ENCODE measurements around the gene RNF115. TPM values are rescaled to one million over a fixed set of nuclear protein-coding genes. Genes with fewer than 3 reads are reported as not detected.

Gene RNF115
- total RNA-seq, 1 experiment from 2014 or later, result 13.5 TPM

DNA sequence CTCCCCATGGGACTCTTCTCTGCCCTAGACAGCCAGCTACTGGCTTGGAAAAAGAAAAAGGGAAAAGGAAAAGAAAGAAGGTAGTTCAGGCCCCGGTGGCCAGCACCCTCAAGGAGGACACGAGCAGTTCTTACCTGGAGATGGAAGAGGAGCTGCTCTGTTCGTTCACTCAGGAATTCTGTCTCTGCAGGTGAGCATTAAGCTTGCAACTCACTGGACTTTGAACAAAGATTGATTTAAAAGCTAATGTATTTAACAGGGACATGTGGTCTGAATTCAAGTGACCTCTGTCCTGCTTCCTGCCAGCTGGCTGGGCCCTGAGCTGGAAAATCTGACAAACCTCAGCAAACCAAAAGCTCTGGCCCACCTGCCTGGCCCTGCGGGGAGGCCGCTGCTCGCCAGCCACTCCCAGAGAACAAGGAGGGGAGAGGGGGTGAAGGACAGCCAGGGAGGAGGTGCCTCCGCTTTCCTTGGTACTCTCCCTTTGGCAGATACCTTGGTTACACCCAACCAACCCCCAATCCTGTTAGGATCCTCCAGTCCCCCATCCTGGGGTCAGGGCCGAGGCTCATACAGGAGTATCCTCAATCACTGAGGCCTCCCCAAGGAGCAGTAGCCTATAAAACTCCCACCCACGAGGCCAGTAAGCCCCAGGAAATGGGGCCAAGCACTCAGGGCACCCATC lies 116.6 kb downstream of the RNF115 start, which contains the start of gene PDZK1:
TSS of gene PDZK1 (minus strand) at position 186 of the 685 bp plus-strand sequence. CDS start 19,347 bp downstream, outside the sequence.
- DNase-seq (ENCODE audit: extremely low read depth, low read depth), result no peak

DNA sequence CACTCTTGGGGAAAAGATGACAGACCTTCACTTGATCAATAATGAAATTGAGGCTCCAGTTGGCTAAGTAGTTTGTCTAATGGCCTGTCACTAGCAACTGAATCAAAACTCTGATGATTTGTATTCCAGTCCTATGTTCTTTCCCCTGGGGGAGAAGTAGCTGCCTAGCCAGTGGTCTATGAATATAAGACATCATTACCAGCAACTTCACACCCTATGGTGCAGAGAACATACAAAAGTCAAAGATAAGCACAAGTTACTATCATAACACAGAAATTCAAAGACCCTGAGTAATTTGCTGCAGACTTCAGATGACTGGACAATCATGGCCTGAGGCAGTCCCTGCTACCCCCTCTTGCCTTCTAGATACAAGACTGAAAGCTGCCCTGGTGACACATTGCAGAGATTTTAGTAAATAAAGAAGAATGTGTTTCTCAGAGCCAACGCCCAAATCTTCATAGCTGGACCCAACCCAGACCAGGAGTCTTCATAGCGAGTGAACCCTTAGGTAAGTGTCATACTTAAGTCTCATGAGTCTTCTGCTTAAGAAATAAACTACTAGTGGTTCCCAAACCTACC lies 117.7 kb downstream of the RNF115 start:
- no peak for DNase-seq (ENCODE audit: extremely low read depth, low read depth)

DNA sequence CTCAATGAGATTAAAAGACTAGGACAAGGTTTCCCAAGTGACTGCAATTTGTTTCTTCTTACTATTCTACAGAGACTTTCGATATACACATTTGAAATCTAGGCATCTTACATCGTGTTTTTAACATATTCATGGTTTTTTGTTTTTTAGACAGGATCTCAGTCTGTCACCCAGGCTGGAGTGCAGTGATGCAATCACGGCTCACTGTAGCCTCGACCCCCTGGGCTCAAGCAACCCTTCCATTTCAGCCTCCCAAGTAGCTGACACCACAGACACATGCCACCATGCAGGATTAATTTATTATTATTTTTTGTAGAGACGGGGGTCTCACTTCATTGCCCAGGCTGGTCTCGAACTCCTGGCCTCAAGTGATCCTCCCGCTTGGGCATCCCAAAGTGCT lies 118.3 kb downstream of the RNF115 start:
- no peak for DNase-seq (ENCODE audit: extremely low read depth, low read depth)

DNA sequence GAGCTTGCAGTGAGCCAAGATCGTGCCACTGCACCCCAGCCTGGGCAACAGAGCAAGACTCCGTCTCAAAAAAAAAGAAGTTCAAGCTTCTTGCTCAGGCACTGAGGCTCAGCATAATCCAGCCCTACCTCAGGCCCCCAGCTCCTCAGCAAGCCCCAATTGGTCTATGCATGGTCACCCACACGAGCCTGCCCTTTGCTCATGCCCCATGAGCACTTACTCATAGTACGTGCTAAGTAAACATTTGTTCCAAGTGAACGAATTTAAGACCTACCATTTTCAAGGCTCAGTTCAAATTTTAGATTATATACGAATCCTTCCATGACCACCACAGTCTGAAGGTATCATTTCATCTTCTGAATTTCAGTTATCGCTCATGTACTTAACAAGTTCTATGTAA lies 121.1 kb downstream of the RNF115 start:
- DNase-seq (ENCODE audit: extremely low read depth, low read depth), result no peak

DNA sequence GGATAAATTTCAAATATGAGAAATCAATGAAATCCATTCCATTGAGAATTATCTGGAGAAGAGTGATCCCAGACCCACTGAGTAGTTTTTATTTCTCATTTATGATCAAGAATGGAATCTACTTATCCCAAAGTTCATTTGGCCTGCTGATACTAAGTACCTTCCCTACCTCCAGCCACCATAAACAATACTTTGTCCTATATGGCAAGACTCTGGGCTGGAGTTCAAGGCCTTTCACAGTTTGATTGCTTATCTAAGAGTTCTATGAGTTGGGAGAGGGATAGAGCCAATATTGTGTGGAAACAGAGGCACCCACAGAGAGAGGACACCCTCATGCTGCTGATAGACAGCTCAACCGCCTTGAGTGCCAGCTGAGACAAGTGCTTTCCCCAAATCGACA lies 121.8 kb downstream of the RNF115 start:
- DNase-seq (ENCODE audit: extremely low read depth, low read depth), result no peak

DNA sequence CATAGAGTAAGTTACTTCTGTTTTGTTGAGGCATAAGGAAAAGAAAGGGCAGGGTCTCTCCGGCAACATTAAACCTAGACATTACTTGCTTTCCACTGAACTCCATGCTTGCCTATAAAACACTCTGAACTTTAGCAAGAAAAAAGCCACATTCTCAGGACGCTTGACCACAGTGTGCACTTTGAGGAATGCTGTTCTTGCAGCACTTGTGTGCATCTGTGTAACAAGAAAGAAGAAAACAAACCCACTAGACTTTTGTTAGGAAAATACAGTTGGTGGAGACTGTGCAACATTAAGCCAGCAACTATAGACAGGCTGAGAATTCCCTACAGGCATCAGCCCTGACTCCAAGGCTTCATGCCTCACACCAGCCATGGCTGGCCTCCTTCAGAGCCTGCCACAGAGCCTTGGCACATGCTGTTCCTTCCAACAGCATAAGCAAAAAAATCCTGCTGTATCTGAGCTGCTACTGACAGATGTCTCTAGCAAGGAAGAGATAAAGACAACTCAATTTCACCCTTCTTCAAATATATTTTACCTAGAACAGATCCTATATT lies 122.5 kb downstream of the RNF115 start:
- DNase-seq (ENCODE audit: extremely low read depth, low read depth), result no peak

DNA sequence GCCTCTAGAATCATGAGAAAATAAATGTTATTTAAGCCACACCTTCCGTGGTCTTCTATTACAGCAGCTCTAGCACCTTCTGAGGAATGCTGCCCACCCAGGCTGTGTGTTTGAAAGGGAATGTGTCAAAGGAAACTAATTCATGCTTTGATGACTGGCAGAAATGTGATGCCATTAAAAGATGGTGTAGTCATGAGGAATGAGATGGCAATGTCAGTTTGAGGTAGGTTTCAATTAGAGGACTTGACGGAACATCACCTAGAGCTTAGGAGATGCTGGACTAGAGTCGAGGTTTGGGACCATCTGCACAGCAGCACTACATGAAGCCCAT lies 127.3 kb downstream of the RNF115 start:
- DNase-seq (ENCODE audit: extremely low read depth, low read depth), result no peak

DNA sequence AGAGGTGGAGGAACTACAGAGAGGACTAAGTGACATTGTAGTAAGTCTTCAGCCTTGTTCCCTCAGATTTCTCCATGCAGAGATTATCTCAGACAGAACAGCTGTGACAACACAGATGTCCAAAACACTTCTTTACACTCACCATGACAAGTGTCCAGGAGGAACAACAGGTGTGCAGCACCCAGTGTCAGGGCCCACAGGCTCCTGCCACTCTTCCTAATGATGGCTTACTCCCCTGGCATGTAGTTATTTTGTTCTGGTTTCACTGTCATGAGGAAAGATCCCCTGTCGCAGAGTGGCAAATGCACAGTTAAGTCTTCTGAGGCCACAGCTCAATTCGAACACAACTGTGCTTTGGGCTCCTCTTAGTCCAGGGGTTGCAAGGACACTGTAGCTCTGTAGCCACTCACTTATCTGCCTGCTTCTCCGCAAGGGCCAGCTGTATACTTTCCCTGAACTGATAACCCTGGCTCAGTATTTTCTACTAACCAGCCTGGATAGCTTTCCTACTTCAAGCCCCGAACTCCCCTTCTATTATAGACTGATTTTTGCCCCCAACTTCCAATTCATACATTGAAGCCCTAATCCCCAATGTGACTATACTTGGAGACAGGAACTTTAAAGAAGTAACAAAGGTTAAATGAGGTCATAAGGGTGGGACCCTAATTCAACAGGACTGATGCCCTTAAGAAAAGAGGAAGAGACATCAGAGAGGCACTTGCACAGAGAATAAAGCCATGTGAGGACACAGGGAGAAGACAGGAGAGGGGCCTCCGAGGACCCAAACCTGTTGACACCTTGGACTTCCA lies 127.9 kb downstream of the RNF115 start:
- no peak for DNase-seq (ENCODE audit: extremely low read depth, low read depth)

DNA sequence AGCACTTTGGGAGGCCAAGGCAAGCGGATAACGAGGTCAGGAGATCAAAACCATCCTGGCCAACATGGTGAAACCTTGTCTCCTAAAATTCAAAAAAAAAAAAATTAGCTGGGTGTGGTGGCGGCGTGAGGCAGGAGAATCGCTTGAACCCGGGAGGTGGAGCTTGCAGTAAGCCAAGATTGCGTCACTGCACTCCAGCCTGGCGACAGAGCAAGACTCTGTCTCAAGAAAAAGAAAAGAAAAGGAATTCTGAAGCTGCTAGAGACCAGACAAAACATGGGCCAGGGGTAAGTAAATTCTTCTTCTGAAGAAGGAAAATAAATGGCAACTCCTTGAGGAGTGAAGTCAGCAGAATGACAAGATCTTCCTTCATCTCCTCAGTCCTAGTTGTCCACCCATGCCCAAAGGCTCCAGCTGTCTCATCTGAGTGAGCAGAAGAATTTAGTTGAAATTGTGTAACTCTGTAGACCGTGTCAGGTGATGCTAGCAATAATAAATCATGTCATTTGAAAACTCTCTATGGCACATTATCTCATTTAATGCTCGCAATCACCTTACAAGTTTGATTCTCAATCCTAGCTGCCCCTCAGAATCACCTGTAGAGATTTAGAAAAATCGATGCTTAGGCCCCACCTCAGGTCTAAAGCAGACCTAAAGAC lies 131.0 kb downstream of the RNF115 start:
- DNase-seq (ENCODE audit: extremely low read depth, low read depth), result no peak

DNA sequence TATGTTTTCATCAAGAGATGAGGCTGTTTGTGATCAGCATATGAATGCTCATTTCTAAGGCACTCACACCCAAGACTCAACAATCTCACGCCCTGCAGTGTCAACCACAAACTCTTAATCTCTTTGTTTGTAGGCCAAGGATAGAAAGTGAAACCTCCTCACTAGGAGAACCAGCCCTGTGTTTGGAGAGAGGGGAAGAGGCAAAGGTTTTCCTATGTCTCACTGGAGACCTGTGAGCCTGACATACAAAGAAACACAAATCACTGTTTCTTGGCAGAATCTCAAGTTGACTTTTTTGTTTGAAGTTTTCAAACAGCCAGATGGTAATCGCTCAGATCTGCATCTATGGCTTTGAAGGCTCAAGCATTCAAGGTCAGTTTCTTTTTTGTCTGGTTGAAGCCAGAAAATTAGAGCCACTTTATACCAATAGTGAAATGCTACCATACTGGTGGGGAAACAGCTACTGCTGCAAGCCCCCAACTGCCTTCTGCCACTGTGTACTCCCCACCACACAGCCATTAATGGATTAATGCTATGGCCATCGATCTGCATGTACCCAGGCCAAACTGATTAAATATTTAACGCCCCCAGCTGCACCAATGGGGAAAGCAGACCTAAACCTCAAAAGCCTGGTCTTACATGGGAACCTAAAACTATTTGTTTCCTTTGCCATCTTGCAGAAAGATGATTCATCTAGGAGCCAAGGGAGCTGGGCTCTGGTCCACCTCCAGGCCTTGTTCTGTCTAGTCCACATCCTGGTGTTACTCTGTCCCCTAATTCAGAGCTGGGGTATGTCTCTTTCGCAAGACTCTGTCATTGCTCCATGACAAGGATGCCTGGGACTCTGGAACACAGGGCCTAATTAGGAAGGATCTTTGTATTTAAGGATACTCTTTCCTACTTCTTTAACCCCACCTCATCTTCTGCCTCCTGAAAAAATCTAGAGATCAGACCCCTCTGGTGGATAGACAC lies 133.0 kb downstream of the RNF115 start:
- DNase-seq (ENCODE audit: extremely low read depth, low read depth), result no peak

DNA sequence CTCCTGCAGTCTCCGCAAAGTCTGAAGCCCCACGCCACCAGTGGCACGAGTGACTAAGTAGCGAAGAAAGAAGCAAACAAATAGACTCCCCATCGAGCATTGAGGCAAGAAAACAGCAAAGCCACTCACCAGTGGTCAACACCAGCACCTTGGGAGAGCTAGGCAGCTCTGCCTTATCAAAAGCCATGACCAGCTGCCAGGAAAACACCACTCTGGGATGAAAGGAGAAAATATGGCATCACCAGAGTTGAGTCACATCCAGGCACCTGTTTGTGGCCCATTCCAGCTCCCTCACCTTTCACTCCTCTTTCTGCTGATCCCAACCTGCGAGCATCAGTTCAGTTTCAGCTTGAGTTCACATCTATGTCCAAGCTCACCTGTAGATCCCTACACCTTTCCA lies 134.0 kb downstream of the RNF115 start:
- DNase-seq (ENCODE audit: extremely low read depth, low read depth), result no peak

DNA sequence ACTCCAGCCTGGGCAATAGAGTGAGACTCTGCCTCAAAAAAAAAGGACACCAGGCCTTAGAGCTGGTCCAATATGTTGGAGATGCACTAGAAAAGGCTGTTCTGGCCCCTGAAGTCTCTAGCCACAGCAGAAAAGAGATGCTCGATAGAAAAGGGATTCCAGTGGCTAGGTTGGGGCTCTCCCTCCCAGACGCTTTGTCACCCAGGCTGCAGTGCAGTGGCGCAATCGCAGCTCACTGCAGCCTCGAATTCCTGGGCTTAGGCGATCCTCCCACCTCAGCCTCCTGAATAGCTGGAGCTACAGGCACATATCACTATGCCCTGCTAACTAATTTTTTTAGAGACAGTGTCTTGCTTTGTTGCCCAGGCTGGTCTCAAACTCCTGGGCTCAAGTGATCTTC lies 135.0 kb downstream of the RNF115 start:
- no peak for DNase-seq (ENCODE audit: extremely low read depth, low read depth)

Small RNA genes lying within 50 kb of the gene (small RNA-seq; reads per million reads assigned to genes)
- gene MIR6736, result 0 reads per million in 2 experiments

Other genes with a start within 250 kb of the RNF115 start
- 33.3 and 38.5 TPM in 2 replicates for gene GPR89A, start 216.1 kb downstream of the RNF115 start, total RNA-seq (2014; rRNA removed; shearing (Covaris generic))
- gene PDZK1, start 116.7 kb downstream of the RNF115 start, total RNA-seq (2014; rRNA removed; shearing (Covaris generic)), result 0.62 TPM in 1 of 2 replicates, not detected in the other
- gene CD160, start 104.6 kb downstream of the RNF115 start, total RNA-seq (2014; rRNA removed; shearing (Covaris generic)), result not detected in 2 replicates
- gene POLR3C, start 105 bp upstream of the RNF115 start, total RNA-seq (2014; rRNA removed; shearing (Covaris generic)), result 44.1 and 45.7 TPM in 2 replicates
- 9.3 and 10.7 TPM in 2 replicates for gene NUDT17, start 21.5 kb upstream of the RNF115 start, total RNA-seq (2014; rRNA removed; shearing (Covaris generic))
- 18.6 and 19.9 TPM in 2 replicates for gene PIAS3, start 35.0 kb upstream of the RNF115 start, total RNA-seq (2014; rRNA removed; shearing (Covaris generic))
- not detected in 2 replicates for gene ANKRD35, start 61.8 kb upstream of the RNF115 start, total RNA-seq (2014; rRNA removed; shearing (Covaris generic))
- gene ITGA10, start 86.0 kb upstream of the RNF115 start, total RNA-seq (2014; rRNA removed; shearing (Covaris generic)), result 0.42 and 0.72 TPM in 2 replicates
- gene PEX11B, start 94.6 kb upstream of the RNF115 start, total RNA-seq (2014; rRNA removed; shearing (Covaris generic)), result 26.5 and 29.2 TPM in 2 replicates
- 265 and 308 TPM in 2 replicates for gene RBM8A, start 103.4 kb upstream of the RNF115 start, total RNA-seq (2014; rRNA removed; shearing (Covaris generic))
- 48.1 and 51.0 TPM in 2 replicates for gene LIX1L, start 133.9 kb upstream of the RNF115 start, total RNA-seq (2014; rRNA removed; shearing (Covaris generic))
- 1.2 and 1.6 TPM in 2 replicates for gene ANKRD34A, start 140.5 kb upstream of the RNF115 start, total RNA-seq (2014; rRNA removed; shearing (Covaris generic))
- gene POLR3GL, start 140.6 kb upstream of the RNF115 start, total RNA-seq (2014; rRNA removed; shearing (Covaris generic)), result 28.7 and 36.2 TPM in 2 replicates
- 611 and 616 TPM in 2 replicates for gene TXNIP, start 172.5 kb upstream of the RNF115 start, total RNA-seq (2014; rRNA removed; shearing (Covaris generic))
- not detected in 2 replicates for gene HJV, start 197.6 kb upstream of the RNF115 start, total RNA-seq (2014; rRNA removed; shearing (Covaris generic))